Ishikawa (cell line): ENCODE results near the gene NR2C2AP.
A peak's percentile ranks its signal among the peaks of the same experiment; 100 is the strongest.

Source experiments
- CEBPB ChIP-seq: IDR thresholded peaks from 2 replicates; pipeline ENCODE4 v1.6.1; 2012
- CREB1 ChIP-seq: IDR thresholded peaks from 2 replicates; pipeline ENCODE4 v1.6.1; 2012; ENCODE audit warnings: low read depth
- EGR1 ChIP-seq: IDR thresholded peaks from 2 replicates; pipeline ENCODE4 v1.6.1; 2012
- EP300 ChIP-seq: IDR thresholded peaks from 2 replicates; pipeline ENCODE4 v1.6.1; 2012; ENCODE audit warnings: borderline replicate concordance
- FOXM1 ChIP-seq: IDR thresholded peaks from 2 replicates; pipeline ENCODE4 v1.6.1; 2012; ENCODE audit warnings: low read depth, borderline replicate concordance
- NFIC ChIP-seq: IDR thresholded peaks from 2 replicates; pipeline ENCODE4 v1.6.1; 2012
- RAD21 ChIP-seq: IDR thresholded peaks from 2 replicates; pipeline ENCODE4 v1.6.1; 2012; ENCODE audit warnings: low read depth
- TAF1 ChIP-seq: IDR thresholded peaks from 2 replicates; pipeline ENCODE4 v1.6.1; 2012; ENCODE audit warnings: low read depth, mild to moderate bottlenecking
- TCF12 ChIP-seq: IDR thresholded peaks from 2 replicates; pipeline ENCODE4 v1.6.1; 2012; ENCODE audit warnings: low read depth
- TEAD4 ChIP-seq: IDR thresholded peaks from 2 replicates; pipeline ENCODE4 v1.6.1; 2012
- YY1 ChIP-seq: IDR thresholded peaks from 2 replicates; pipeline ENCODE4 v1.6.1; 2012; ENCODE audit warnings: low read depth
- ZBTB7A ChIP-seq: IDR thresholded peaks from 2 replicates; pipeline ENCODE4 v1.6.1; 2012; ENCODE audit warnings: low read depth
- TF ChIP-seq, protein P1 (sequence below): IDR thresholded peaks from 2 replicates; pipeline ENCODE4 v1.6.1; 2012
- TF ChIP-seq, protein P2 (sequence below): IDR thresholded peaks from 2 replicates; pipeline ENCODE4 v1.6.1; 2012; ENCODE audit warnings: low read depth, mild to moderate bottlenecking
- TF ChIP-seq, protein P3 (sequence below): IDR thresholded peaks from 2 replicates; pipeline ENCODE4 v1.6.1; 2012

The NR2C2AP gene

GRCh38 chr19:19186742-19187141 lies 16.5 kb downstream of the NR2C2AP start:
- TF ChIP-seq, protein P1, sequence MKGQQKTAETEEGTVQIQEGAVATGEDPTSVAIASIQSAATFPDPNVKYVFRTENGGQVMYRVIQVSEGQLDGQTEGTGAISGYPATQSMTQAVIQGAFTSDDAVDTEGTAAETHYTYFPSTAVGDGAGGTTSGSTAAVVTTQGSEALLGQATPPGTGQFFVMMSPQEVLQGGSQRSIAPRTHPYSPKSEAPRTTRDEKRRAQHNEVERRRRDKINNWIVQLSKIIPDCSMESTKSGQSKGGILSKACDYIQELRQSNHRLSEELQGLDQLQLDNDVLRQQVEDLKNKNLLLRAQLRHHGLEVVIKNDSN: no peak
- TF ChIP-seq NFIC: no peak
- no peak for TF ChIP-seq TEAD4
- no peak for TF ChIP-seq TAF1
- no peak for TF ChIP-seq TCF12
- no peak for TF ChIP-seq RAD21
- no peak for TF ChIP-seq CREB1
- TF ChIP-seq ZBTB7A: no peak
- TF ChIP-seq, protein P2, sequence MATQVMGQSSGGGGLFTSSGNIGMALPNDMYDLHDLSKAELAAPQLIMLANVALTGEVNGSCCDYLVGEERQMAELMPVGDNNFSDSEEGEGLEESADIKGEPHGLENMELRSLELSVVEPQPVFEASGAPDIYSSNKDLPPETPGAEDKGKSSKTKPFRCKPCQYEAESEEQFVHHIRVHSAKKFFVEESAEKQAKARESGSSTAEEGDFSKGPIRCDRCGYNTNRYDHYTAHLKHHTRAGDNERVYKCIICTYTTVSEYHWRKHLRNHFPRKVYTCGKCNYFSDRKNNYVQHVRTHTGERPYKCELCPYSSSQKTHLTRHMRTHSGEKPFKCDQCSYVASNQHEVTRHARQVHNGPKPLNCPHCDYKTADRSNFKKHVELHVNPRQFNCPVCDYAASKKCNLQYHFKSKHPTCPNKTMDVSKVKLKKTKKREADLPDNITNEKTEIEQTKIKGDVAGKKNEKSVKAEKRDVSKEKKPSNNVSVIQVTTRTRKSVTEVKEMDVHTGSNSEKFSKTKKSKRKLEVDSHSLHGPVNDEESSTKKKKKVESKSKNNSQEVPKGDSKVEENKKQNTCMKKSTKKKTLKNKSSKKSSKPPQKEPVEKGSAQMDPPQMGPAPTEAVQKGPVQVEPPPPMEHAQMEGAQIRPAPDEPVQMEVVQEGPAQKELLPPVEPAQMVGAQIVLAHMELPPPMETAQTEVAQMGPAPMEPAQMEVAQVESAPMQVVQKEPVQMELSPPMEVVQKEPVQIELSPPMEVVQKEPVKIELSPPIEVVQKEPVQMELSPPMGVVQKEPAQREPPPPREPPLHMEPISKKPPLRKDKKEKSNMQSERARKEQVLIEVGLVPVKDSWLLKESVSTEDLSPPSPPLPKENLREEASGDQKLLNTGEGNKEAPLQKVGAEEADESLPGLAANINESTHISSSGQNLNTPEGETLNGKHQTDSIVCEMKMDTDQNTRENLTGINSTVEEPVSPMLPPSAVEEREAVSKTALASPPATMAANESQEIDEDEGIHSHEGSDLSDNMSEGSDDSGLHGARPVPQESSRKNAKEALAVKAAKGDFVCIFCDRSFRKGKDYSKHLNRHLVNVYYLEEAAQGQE: no peak
- TF ChIP-seq, protein P3, sequence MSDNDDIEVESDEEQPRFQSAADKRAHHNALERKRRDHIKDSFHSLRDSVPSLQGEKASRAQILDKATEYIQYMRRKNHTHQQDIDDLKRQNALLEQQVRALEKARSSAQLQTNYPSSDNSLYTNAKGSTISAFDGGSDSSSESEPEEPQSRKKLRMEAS: no peak
- no peak for TF ChIP-seq FOXM1
- no peak for TF ChIP-seq EGR1
- TF ChIP-seq YY1: no peak

GRCh38 chr19:19185853-19186740 lies 17.1 kb downstream of the NR2C2AP start:
- TF ChIP-seq CREB1: no peak
- TF ChIP-seq FOXM1: no peak
- peak; percentile 58; the same call in 1 of the 2 replicates for TF ChIP-seq NFIC
- TF ChIP-seq, protein P2: no peak
- TF ChIP-seq EGR1: no peak
- TF ChIP-seq TAF1: no peak
- peak; percentile 79 for TF ChIP-seq RAD21
- TF ChIP-seq, protein P1: no peak
- TF ChIP-seq YY1: no peak
- TF ChIP-seq EP300: no peak
- no peak for TF ChIP-seq ZBTB7A
- TF ChIP-seq TEAD4: peak; percentile 95
- TF ChIP-seq, protein P3: no peak

GRCh38 chr19:19181488-19181998 lies 21.7 kb downstream of the NR2C2AP start:
- no peak for TF ChIP-seq CEBPB
- TF ChIP-seq ZBTB7A: no peak
- no peak for TF ChIP-seq YY1
- TF ChIP-seq TCF12: no peak
- TF ChIP-seq, protein P2: no peak
- TF ChIP-seq, protein P3: no peak
- TF ChIP-seq EGR1: no peak
- no peak for TF ChIP-seq NFIC
- TF ChIP-seq, protein P1: no peak
- TF ChIP-seq TAF1: no peak
- no peak for TF ChIP-seq FOXM1
- TF ChIP-seq TEAD4: no peak
- TF ChIP-seq RAD21: no peak
- no peak for TF ChIP-seq EP300
